Hematopoietic multipotent progenitor cell treated with erythropoietin and hydrocortisone succinate and interleukin-3 and kit ligand, for 6 days (in vitro differentiated cells): ENCODE results near the gene NUP188.
"Not testable (repeated sequence)": the region's sequence is repeated elsewhere in the genome, so short reads cannot be mapped to it uniquely, and the experiment has no call there.

Experiments used
- DNase-seq: peaks from one replicate; pipeline ENCODE4 v3.0.0-alpha.2; 2015

Gene NUP188

DNA sequence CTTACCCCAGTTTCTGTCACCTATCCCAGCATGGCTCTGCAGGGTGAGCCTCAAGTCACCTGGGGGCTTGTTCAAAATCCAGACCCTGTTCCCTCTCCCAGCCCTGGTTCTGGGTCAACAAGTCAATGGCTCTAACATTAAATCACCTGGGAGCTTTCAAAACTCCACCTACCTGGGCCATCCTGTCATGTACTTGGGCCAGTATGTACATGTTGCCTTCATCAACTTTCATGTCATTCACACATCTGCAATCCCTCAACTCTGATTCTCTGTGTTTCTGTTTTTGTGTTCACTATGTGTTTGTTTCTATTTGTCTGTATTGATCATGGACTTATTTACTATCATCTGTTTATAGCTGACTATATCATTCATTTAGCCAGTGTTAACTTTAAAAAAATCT, 82.7 kb downstream of the NUP188 start:
- no peak for DNase-seq

DNA sequence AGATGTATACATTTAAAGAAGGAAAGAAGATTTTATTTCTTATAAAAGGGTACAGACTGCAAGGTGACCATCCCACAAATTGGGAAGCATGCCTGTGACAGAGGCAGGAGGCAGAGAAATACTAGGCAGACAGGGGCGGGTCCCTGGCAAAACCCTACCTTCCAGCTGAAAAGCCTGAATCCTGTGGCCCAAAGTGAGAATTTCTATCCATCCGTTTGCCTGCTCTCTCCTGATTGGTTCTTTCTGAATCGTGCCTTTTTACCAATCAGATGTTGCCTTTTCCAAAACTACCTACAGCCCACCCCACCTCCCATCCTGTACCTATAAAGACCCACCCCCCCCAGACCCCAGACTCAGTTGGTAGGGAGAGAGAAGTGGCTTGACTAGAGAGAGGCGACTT, 84.0 kb downstream of the NUP188 start:
- DNase-seq: no peak

- DNase-seq: peak; percentile 27
Measured at GRCh38 chr9:129032541-129033159, 85.2 kb downstream of the NUP188 start.

- DNase-seq: peak; percentile 92
Measured at GRCh38 chr9:129033216-129033615, 85.7 kb downstream of the NUP188 start.

DNA sequence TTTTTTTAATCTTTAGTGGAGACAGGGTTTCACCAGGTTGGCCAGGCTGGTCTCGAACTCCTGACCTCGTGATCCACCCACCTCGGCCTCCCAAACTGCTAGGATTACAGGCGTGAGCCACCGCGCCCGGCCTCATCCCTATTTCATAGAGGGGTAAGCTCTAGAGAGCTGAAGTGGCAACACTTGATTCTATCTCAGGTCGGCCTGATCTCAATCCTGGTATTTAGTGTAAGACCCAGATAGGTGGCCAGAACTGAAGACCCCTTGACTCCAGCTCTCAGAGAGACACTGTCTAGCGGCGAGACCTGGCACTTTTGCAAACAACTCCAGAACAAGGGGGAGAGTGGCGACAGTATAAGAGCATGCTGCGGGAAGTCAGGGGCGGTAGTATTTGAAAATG, 88.3 kb downstream of the NUP188 start:
- not testable (repeated sequence) for DNase-seq

GRCh38 chr9:129036241-129036922, 88.9 kb downstream of the NUP188 start, which contains the start of gene MIGA2:
Gene MIGA2 (plus strand): TSS chr9:129036626. CDS start chr9:129040595, 3,969 bp downstream.
- DNase-seq: peak; percentile 100

DNA sequence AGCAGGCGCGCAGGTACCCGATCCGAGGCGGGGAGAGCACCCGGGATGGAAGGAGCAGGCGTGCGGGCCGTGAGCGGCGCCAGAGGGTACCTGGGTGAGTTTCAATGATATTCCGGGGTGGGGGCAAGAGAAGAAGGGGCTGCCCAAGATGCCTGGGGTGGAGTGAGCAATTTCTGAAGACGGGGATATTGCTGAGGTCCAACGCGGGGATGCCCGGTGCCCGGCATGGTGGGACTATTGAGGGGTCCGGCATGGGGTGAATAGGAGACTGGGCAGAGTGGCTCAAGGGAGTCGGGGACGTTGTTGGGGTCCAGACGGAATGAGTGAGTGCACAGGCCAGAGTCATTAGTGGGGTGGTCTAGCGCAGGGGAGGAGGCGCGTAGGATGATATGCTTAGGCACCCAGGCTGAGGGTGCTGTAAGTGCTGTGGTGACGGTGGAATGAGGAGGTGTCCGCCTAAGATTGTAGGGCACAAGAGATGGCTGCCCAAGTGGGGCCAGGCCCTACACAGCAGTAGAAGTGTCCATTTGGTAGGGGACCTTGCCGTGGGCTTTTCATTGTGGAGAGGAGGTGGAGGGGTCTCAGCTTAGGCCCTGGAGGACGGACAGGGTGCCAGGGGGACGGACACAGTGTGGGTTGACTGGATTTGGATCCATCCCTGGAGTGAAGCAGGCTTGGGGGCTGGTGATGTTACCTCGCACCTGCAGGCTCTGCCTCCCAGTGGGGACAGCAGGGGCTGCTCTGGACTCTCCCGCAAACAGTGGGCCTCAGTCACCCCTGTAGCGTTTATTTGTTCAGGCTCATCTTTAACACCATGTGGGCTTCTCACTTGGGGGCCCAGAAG, 89.6 kb downstream of the NUP188 start:
- DNase-seq: peak; percentile 36

DNA sequence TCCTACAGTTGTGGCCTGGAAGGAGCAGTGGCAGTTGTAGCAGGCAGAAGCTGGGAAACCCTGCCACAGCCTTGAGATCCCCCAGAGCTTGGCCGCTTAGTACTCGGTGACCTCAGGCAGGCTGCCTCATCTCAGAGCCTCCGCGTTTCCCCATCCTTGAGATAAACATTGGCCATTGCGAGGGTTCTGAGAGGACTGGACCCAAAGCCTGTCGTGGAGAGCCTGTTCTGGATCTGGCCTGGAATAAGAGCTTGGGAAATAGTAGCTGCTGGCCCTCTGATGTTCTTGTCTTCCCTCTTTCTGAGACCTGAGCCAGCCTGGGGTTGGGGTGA, 90.2 kb downstream of the NUP188 start:
- no peak for DNase-seq

DNA sequence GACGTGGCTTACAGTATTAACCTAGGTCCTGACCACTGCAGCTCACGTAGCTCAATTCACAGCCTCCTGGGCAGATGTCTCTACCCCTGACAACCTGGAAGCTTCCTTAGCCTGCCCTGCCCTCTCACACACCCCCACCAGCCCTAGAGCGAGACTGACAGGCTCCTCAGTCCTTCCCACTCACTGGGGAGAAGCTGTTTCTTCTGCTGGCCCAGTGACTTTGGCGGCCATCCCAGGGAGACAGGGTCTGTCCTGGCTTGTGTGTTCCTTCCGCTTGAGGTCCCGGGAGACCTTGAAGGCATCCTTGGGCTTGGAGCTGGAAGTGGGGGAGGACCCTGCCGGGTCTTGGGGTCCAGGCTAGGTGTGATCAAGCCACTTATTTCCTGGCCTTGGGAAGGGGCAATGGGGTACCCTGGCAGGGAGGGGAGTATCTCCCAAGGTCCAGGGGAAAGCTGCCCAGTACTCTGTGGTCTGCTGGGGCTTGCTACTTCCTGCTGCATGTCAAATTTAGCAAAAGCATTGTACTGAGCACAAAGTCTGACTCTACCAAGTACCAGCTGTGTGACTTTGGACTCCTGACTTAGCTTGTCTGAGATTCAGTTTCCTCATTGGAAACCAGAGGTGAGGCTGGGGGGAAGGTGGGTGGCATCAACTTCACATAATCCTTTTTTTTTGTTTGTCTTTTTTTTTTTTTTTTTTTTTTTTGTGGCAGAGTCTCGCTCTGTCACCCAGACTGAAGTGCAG, 90.8 kb downstream of the NUP188 start:
- peak; percentile 44 for DNase-seq

DNA sequence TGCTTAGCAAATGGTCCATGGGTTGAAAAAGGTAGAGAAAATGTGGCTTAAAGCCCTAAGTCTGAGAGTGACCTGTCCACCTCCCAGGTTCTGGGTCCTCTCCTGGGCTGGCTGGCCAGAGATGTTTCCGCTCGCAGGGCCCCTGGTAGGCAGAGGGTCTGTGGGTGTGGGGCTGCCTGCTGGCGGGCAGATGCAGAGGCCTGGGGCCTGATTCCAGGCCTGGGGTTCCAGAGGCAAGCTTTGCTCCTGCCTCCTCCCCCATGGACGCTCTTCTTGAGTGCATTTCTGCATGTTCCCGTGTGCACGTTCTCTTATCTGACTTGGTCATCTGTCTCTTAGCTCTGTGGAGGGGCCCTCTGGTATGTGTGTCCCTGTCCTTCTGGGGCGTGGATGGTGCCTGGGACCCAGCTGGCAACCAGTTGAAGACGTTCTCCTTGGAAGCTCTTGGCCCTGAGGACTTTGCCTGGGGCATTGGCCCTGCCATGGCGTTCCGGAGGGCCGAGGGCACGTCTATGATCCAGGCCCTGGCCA, 92.7 kb downstream of the NUP188 start:
- DNase-seq: peak; percentile 85

- DNase-seq: no peak
Measured at GRCh38 chr9:129042016-129042415, 94.5 kb downstream of the NUP188 start.

DNA sequence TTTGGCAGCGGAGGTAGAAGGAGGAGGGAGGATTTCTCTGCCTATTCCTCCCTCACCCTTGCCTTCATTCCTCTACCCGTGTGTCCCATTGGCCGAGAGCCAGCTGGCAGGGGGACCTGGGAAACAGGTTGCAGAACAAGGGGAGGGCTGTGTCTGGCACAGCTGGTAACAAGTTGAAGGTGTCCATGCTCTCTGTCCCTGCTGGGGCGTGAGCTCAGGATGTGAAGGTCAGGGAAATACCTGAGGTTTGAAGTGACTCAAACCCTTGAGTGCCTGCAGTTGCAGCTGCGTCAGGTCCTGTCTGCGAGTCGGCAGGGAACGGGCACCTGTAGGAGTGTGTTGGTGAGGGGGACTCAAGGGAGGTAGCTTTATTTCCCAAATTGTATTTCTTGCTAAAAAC, 105.1 kb downstream of the NUP188 start:
- DNase-seq: no peak

GRCh38 chr9:129053020-129053419, 105.5 kb downstream of the NUP188 start:
- DNase-seq: no peak

DNA sequence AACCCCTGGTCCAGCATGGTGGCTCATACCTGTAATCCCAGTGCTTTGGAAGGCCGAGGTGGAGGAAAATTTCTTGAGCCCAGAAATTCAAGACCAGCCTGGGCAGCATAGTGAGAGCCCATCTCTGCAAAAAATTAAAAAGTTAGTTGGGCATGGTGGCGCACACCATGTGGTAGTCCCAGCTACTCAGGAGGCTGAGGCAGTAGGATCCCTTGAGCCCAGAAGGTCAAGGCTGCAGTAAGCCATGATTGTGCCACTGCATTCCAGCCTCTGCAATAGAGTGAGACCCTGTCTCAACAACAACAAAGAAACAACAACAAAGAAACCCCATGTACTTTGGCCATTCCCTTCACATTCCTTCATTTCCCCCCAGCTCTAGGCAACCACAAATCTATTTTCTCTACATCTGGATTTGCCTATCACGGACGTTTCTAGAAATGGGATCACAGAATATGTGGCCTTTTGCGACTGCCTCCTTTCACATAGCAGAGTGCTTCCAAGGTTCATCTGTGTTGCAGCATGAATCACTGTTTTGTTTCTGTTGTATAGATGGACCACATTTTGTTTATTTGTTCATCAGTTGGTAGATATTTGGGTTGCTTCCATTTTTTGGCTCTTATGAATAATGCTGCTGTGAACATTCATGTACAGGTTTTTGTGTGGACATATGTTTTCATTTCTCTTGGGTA, 106.8 kb downstream of the NUP188 start:
- no peak for DNase-seq
